OCI-LY7 (cell line): Measurements from ENCODE around the gene C4orf50. TPM values are rescaled to one million over a fixed set of nuclear protein-coding genes. Genes with fewer than 3 reads are reported as not detected.

Source experiments
- BruUV-seq: library from RNA; stranded (reverse); fragments of 400-500 nt; replicated peaks from 2 replicates; lab custom pipeline; 2021; lab: Mats Ljungman, UMichigan
- CTCF ChIA-PET: fragments of 300-600 bp; sonication (Branson Sonifier 250); formaldehyde crosslinking; loops from one replicate; lab custom pipeline; 2022; ENCODE audit warnings: antibody characterized with exemption; ENCODE audit not compliant: unreplicated experiment; lab: Charles Lee
- POLR2A ChIA-PET: fragments of 300-600 bp; sonication (Branson Sonifier 250); formaldehyde crosslinking; loops from one replicate; lab custom pipeline; 2022; ENCODE audit warnings: antibody characterized with exemption; lab: Charles Lee
- DNase-seq: peaks from one replicate; pipeline ENCODE4 v3.0.0-alpha.2; 2015; ENCODE audit warnings: low spot score
- H2AFZ ChIP-seq: fragments of 200-600 bp; sonication (generic), shearing (Covaris generic); 2 replicates; pipeline ENCODE4 v1.6.1; 2014; ENCODE audit warnings: mild to moderate bottlenecking, antibody characterized with exemption, low read length, moderate library complexity
- H3K27ac ChIP-seq: fragments of 200-600 bp; sonication (generic); 2 replicates; pipeline ENCODE4 v1.5.1; 2014; ENCODE audit warnings: mixed run types, low read depth, mild to moderate bottlenecking, moderate library complexity, low read length, inconsistent platforms; ENCODE audit not compliant: poor library complexity, severe bottlenecking
- H3K36me3 ChIP-seq: fragments of 200-600 bp; sonication (generic); 2 replicates; pipeline ENCODE4 v1.6.1; 2014; ENCODE audit warnings: mild to moderate bottlenecking, antibody characterized with exemption, low read length, moderate library complexity, mixed read lengths; ENCODE audit not compliant: insufficient read depth
- H3K4me1 ChIP-seq: fragments of 200-600 bp; sonication (generic); 2 replicates; pipeline ENCODE4 v1.5.1; 2014; ENCODE audit warnings: mild to moderate bottlenecking, low read length; ENCODE audit not compliant: insufficient read depth, poor library complexity, severe bottlenecking
- H3K4me2 ChIP-seq: fragments of 200-600 bp; sonication (generic); 2 replicates; pipeline ENCODE4 v1.6.1; 2014; ENCODE audit warnings: mild to moderate bottlenecking, low read length
- H3K4me3 ChIP-seq: fragments of 200-600 bp; sonication (generic); 2 replicates; pipeline ENCODE4 v1.5.1; 2014; ENCODE audit warnings: mild to moderate bottlenecking, low read depth, low read length; ENCODE audit not compliant: poor library complexity, severe bottlenecking
- H3K79me2 ChIP-seq: fragments of 200-600 bp; sonication (generic); 2 replicates; pipeline ENCODE4 v1.6.1; 2016; ENCODE audit warnings: low read depth, mild to moderate bottlenecking, low read length, moderate library complexity, mixed read lengths; ENCODE audit not compliant: insufficient read depth
- H3K9me2 ChIP-seq: fragments of 200-600 bp; sonication (generic); 2 replicates; pipeline ENCODE4 v1.6.1; 2016; ENCODE audit warnings: mild to moderate bottlenecking, low read length, mixed read lengths; ENCODE audit not compliant: insufficient read depth
- H3K9me3 ChIP-seq: fragments of 200-600 bp; sonication (generic); 2 replicates; pipeline ENCODE4 v1.6.1; 2014; ENCODE audit warnings: mild to moderate bottlenecking, mixed run types, low read length, mixed read lengths
- H4K20me1 ChIP-seq: fragments of 200-600 bp; sonication (generic); 2 replicates; pipeline ENCODE4 v1.6.1; 2014; ENCODE audit warnings: mild to moderate bottlenecking, antibody characterized with exemption, low read length, moderate library complexity, mixed read lengths; ENCODE audit not compliant: insufficient read depth
- CTCF ChIP-seq: fragments of 200-600 bp; sonication (generic); conservative IDR thresholded peaks from 2 replicates; pipeline ENCODE4 v1.5.1; 2014; ENCODE audit warnings: mild to moderate bottlenecking, antibody characterized with exemption, low read length, moderate library complexity, mixed read lengths
- EZH2phosphoT487 ChIP-seq: fragments of 200-600 bp; sonication (generic); IDR thresholded peaks from 2 replicates; pipeline ENCODE4 v1.6.1; 2018; ENCODE audit warnings: low read depth, borderline replicate concordance, mild to moderate bottlenecking, mixed run types, antibody characterized with exemption, low read length, moderate library complexity, mixed read lengths
- intact Hi-C: fragments of 100-400 bp; cut with micrococcal nuclease; formaldehyde crosslinking; loops from one replicate; pipeline ENCODE4 v1.10.0; 2022; ENCODE audit not compliant: unreplicated experiment
- total RNA-seq, 2 experiments: library from RNA; depleted of rRNA in 1 of 2; stranded (reverse); fragments of >200 nt in 1 of 2; shearing (Covaris generic) in 1 of 2; gene quantifications; 2 replicates each; pipeline ENCODE4 v1.2.3, GENCODE V29; 2014 to 2022

The C4orf50 gene
- total RNA-seq, 2 experiments from 2014 or later = 0.06 TPM; not detected in 1

GRCh38 chr4:6019316-6020263 is 1.4 kb upstream of the C4orf50 start:
- CTCF ChIA-PET = no interaction called here
- no peak overlapping the region for H3K27ac ChIP-seq
- BruUV-seq = no TSS peak

GRCh38 chr4:6017800-6018199 is 431 bp downstream of the C4orf50 start:
- Histone ChIP-seq H3K4me1 (no peaks in the 10 kb centered on the region), H3K9me3 (no peaks in the 10 kb centered on the region), H3K27ac (no peak overlapping the region), H3K79me2 (no peaks in the 10 kb centered on the region), H3K4me3 (no peak overlapping the region), H4K20me1 (no peaks in the 10 kb centered on the region), H3K9me2 (no peaks in the 10 kb centered on the region), H2AFZ (no peak overlapping the region), H3K36me3 (no peaks in the 10 kb centered on the region), H3K4me2 (no peak overlapping the region)
- DNase-seq = no peak
- CTCF ChIA-PET = no interaction called here
- TF ChIP-seq CTCF (no peak), EZH2phosphoT487 (no peak)
- no TSS peak for BruUV-seq
- POLR2A ChIA-PET = no interaction called here
- intact Hi-C loops = no loop called here

More at GRCh38 chr4:6019316-6020263, 1.4 kb upstream of the C4orf50 start:
- TF ChIP-seq CTCF (peak; percentile 94), EZH2phosphoT487 (no peak)
- Histone ChIP-seq H4K20me1 (no peaks in the 10 kb centered on the region), H3K4me3 (no peak overlapping the region), H3K4me2 (no peak overlapping the region), H3K36me3 (no peaks in the 10 kb centered on the region), H3K79me2 (no peaks in the 10 kb centered on the region), H3K4me1 (no peaks in the 10 kb centered on the region), H3K9me3 (no peaks in the 10 kb centered on the region), H3K9me2 (no peaks in the 10 kb centered on the region), H2AFZ (no peak overlapping the region)
- peak; percentile 52 for DNase-seq
- intact Hi-C loops = no loop called here
- POLR2A ChIA-PET = interaction anchor here (0.6 kb wide), 1 partner anchor 237 kb away, joined by 3 read pairs; no protein-coding TSS in a partner anchor

GRCh38 chr4:6017030-6017429 is 1.2 kb downstream of the C4orf50 start:
- no peaks in the 10 kb centered on the region for H3K79me2 ChIP-seq
- no peak overlapping the region for H3K4me2 ChIP-seq
- ChIA-PET CTCF (no interaction called here), POLR2A (no interaction called here)
- H4K20me1 ChIP-seq = no peaks in the 10 kb centered on the region
- no peaks in the 10 kb centered on the region for H3K9me2 ChIP-seq
- no peaks in the 10 kb centered on the region for H3K4me1 ChIP-seq
- TF ChIP-seq EZH2phosphoT487 (no peak), CTCF (no peak)
- H3K4me3 ChIP-seq = no peak overlapping the region
- DNase-seq = no peak
- no peaks in the 10 kb centered on the region for H3K36me3 ChIP-seq
- H3K27ac ChIP-seq = no peak overlapping the region
- no TSS peak for BruUV-seq
- H3K9me3 ChIP-seq = no peaks in the 10 kb centered on the region
- intact Hi-C loops = no loop called here
- no peak overlapping the region for H2AFZ ChIP-seq
